Measurements from ENCODE around the gene KSR2.

The KSR2 gene

DNA sequence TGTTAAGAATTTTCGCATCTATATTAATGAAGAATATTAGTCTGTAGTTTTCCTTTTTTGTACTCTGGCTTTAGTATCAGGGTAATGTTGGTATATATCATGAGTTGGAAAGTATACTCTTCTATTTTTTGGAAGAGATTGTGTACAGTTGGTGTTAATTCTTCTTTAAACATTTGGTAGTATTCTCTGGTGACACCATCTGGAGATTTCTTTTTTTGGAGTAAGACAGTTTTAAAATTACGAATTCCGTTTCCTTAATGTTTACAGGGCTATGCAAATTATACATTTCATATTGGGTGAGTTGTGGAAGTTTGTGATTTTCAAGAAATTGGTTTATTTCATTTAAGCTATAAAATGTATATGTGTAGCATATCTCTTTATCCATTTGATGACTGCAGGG, 423.6 kb downstream of the KSR2 start:
- H3K36me3 ChIP-seq (replicated peaks), result no peaks in the 10 kb centered on the region
- no peak overlapping the region for H3K4me3 ChIP-seq (ENCODE audit: low read depth, low read length)
- in situ Hi-C loops (cut with HindIII; ENCODE audit: low pct_ligation_motif_present, low sequenced_read_pairs), result no loop called here
- TF ChIP-seq, protein P1, sequence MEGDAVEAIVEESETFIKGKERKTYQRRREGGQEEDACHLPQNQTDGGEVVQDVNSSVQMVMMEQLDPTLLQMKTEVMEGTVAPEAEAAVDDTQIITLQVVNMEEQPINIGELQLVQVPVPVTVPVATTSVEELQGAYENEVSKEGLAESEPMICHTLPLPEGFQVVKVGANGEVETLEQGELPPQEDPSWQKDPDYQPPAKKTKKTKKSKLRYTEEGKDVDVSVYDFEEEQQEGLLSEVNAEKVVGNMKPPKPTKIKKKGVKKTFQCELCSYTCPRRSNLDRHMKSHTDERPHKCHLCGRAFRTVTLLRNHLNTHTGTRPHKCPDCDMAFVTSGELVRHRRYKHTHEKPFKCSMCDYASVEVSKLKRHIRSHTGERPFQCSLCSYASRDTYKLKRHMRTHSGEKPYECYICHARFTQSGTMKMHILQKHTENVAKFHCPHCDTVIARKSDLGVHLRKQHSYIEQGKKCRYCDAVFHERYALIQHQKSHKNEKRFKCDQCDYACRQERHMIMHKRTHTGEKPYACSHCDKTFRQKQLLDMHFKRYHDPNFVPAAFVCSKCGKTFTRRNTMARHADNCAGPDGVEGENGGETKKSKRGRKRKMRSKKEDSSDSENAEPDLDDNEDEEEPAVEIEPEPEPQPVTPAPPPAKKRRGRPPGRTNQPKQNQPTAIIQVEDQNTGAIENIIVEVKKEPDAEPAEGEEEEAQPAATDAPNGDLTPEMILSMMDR (IDR thresholded peaks at IDR 0.05; ENCODE audit: low read depth, low read length, missing control alignments), result no peak
- no peaks in the 10 kb centered on the region for H3K27me3 ChIP-seq (replicated peaks)
- no peak overlapping the region for H3K27ac ChIP-seq
- no peak for DNase-seq

GRCh38 chr12:117540011-117540410, 428.8 kb downstream of the KSR2 start:
- Histone ChIP-seq H3K4me3 (ENCODE audit: low read depth, low read length) (no peak overlapping the region), H3K27me3 (replicated peaks) (no peaks in the 10 kb centered on the region), H3K27ac (no peak overlapping the region), H3K36me3 (replicated peaks) (no peaks in the 10 kb centered on the region)
- TF ChIP-seq, protein P1 (IDR thresholded peaks at IDR 0.05; ENCODE audit: low read depth, low read length, missing control alignments), result no peak
- DNase-seq, result no peak
- in situ Hi-C loops (cut with HindIII; ENCODE audit: low pct_ligation_motif_present, low sequenced_read_pairs), result no loop called here

DNA sequence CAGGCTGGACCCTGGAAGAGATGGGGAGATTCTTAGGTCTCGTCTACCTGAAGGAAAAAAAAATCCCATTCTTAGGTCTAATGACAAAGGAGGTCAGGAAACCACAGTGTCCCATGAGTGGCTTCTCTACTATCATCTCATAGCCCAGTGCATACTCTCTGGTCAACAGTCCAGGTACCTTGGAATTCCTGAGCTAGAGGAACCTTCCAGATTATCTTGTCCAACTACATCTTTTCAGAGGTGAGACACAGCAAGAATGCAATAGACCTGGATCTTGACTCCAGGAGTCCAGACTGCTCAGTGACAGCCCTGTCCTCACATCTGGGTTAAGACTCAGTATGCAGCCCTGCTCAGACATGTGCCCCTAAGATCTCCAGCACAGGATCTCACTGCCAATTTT, 429.9 kb downstream of the KSR2 start:
- TF ChIP-seq, protein P1 (IDR thresholded peaks at IDR 0.05; ENCODE audit: low read depth, low read length, missing control alignments), result no peak
- Histone ChIP-seq H3K27me3 (replicated peaks) (no peaks in the 10 kb centered on the region), H3K27ac (no peak overlapping the region), H3K4me3 (ENCODE audit: low read depth, low read length) (no peak overlapping the region), H3K36me3 (replicated peaks) (no peaks in the 10 kb centered on the region)
- DNase-seq, result no peak
- in situ Hi-C loops (cut with HindIII; ENCODE audit: low pct_ligation_motif_present, low sequenced_read_pairs), result no loop called here

DNA sequence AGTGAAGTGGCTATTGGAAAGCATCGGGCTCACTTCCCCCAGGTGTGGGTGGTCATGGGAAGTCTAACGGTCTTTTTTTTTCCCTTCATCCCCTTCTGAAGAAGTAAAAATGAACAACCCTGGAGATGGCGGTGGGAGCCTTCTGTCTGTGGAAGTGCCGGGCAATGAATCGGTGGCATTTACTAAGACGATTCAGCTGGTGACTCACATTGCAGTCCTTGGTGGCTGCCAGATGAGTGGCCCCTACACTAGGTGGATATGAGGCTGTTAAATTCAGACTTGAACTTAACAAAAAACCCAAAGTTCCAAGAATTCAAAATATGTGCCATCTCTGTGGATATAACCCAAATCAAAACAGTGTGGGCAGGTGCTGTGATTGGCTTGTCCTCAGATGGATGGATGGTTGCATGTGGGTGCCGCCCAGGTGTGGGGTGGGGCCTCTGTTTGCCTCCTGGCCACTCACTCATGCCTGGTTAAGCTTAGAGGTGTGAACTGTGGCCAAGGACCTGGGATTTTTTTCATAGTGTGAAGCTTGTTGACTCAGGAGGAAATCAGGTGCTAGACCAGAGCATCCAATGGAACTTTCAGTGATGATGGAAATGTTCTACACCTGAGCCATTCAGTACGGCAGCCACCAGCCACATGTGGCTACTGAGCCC, 430.6 kb downstream of the KSR2 start:
- TF ChIP-seq, protein P1 (IDR thresholded peaks at IDR 0.05; ENCODE audit: low read depth, low read length, missing control alignments), result no peak
- Histone ChIP-seq H3K27me3 (replicated peaks) (no peaks in the 10 kb centered on the region), H3K36me3 (replicated peaks) (no peaks in the 10 kb centered on the region), H3K4me3 (ENCODE audit: low read depth, low read length) (no peak overlapping the region), H3K27ac (no peak overlapping the region)
- no peak for DNase-seq
- in situ Hi-C loops (cut with HindIII; ENCODE audit: low pct_ligation_motif_present, low sequenced_read_pairs), result no loop called here

DNA sequence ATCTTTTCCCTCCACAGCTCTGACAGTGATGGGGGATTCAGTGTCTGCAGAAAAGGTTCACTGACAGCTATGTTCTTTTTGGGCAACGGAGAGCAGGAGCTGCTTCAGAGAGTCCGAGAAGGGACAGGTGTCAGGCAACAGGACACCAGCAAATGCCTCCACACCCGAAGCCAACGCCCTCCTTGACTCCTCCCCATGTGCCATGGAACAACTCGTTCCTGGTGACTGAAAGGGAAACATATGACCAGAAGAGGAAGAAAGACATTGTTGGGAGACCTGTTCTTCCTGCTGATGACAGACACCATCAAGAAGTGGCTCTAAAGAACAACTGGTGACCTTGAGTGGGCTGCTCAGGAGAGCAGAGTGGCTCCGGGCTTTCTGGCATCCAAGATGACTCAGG, 435.1 kb downstream of the KSR2 start:
- TF ChIP-seq, protein P1 (IDR thresholded peaks at IDR 0.05; ENCODE audit: low read depth, low read length, missing control alignments), result no peak
- H3K27me3 ChIP-seq (replicated peaks), result no peaks in the 10 kb centered on the region
- no peak for DNase-seq
- in situ Hi-C loops (cut with HindIII; ENCODE audit: low pct_ligation_motif_present, low sequenced_read_pairs), result no loop called here
- H3K27ac ChIP-seq, result no peak overlapping the region
- H3K4me3 ChIP-seq (ENCODE audit: low read depth, low read length), result no peak overlapping the region
- H3K36me3 ChIP-seq (replicated peaks), result no peaks in the 10 kb centered on the region

- in situ Hi-C loops (cut with HindIII; ENCODE audit: low pct_ligation_motif_present, low sequenced_read_pairs), result no loop called here
- TF ChIP-seq, protein P1 (IDR thresholded peaks at IDR 0.05; ENCODE audit: low read depth, low read length, missing control alignments), result no peak
- no peaks in the 10 kb centered on the region for H3K27me3 ChIP-seq (replicated peaks)
Measured at GRCh38 chr12:117530796-117531195, 438.0 kb downstream of the KSR2 start.

More at GRCh38 chr12:117530796-117531195, 438.0 kb downstream of the KSR2 start:
- H3K36me3 ChIP-seq (replicated peaks), result no peaks in the 10 kb centered on the region
- H3K4me3 ChIP-seq (ENCODE audit: low read depth, low read length), result no peak overlapping the region
- H3K27ac ChIP-seq, result no peak overlapping the region
- no peak for DNase-seq

Data from brain microvascular endothelial cell (primary cell).